GM19240 (cell line): ENCODE data around the gene SPECC1.
"Not testable (repeated sequence)": the region's sequence is repeated elsewhere in the genome, so short reads cannot be mapped to it uniquely, and the experiment has no call there.

Source experiments
- DNase-seq: peaks from one replicate; pipeline ENCODE4 v3.0.0; 2011; ENCODE audit warnings: low spot score; ENCODE audit not compliant: insufficient read length

The SPECC1 gene

DNA sequence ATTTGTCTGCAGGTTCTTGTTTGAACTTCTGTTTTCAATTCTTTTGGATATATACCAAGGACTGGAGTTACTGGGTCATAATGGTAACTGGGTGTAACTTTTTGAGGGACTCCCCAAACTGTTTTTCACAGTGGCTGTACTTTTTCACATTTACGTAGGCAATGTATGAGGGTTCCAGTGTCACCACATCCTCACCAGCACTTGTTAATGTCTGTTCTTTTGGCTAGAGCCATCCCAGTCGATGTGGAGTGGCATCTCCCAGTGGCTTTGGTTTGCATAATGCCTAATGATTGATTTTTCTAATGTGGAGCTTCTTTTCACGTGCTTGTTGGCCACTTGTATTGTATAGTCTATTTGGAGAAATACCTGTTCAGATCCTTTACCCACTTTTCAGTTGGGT is 59.3 kb downstream of the SPECC1 start:
- DNase-seq, result no peak

DNA sequence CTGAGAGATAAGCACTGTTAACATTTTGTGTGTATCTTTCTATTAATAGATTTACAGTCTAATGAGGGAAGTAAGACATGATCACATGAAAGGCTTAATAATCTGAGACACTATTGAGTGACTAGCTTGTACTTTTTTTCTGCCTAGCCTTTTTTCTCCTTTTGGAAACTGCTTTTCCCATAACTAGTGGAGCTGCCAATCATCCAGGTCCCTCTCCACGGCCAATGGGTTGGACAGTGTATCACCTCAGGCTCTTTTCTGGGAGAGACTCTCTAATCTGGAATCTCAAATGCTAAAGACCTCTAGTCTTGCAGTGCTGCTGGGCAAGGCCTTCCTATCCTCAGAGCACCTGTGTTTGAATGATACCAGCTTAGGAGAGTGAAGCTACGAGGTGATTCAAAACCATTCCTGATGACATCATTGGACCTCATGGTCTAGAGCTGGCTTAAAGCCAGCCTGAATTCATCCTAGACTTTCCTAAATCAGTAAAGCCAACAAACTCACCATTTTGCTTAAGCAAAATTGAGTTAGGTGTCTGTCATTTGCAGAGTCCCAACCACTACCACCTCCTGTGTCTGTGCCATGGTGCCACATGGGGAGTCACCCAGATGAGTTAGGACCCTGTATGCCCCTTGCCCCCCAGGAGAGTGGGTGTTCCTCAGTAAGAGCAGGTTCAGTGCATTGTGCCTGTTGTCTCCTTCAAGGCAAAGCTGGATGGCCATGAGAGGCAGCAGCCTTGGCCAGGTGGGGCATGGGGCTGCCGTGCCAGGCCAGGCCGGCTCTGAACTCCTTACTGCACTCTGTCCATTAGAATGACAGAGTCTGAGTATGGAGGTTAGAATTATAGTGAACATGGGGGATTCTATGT is 62.9 kb downstream of the SPECC1 start:
- no peak for DNase-seq

DNA sequence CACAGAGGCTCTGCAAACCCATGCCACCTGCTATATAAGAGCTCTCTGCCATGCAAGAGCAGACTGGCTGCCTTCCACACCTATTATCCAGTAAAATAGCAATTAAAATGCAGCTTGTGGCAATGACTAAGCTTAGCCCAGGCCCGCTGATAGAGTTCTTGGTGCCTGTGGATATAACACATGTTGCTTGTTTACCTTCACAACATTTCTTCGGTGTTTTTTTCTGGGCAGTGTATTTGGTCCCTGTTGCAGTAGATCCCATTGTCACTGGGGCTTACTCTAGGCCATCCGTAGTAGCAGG is 63.5 kb downstream of the SPECC1 start:
- DNase-seq, result no peak

DNA sequence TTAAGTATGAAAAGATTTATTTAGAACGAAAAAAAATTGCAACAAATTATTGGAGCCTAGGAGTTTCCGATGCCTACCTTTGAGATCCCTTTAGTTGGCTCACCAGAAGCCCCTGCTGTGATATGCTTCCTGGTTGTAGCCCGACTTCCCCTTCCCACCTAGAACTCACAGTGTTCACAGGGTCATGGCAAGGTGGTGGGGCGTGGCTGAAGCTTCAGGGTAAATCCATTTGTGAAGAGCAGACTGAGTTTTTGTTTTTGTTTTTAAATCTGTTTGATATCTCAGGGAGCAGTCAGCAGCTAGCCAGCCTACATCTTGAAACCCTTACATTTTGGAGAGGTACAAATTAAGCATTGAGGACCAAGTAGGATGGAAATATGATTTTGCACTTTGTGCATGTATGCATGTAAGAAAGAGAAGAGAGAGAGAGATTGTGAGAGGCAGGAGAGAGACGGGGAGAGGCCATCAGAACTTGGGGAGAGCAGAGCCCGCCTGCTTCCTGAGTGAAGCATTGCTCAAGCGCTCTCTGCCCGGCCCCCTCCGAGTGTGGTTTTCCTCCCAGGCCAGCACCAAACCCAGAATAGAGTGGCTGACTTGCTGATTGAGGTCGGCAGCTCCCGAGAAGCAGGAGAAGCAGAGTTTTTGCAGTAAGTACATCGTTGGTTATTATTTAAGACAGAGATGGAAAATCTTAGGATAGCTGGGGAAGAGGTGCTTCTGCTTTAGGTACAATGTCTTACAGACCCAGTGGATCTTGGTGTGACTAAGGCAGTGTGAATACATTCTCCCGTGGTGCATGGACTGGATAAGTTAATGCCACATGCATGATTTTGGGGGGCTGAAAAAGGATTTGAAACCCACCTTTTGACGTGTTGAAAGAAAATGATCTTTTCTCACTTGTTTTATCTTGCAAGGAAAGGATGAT is 64.2 kb downstream of the SPECC1 start:
- no peak for DNase-seq

DNA sequence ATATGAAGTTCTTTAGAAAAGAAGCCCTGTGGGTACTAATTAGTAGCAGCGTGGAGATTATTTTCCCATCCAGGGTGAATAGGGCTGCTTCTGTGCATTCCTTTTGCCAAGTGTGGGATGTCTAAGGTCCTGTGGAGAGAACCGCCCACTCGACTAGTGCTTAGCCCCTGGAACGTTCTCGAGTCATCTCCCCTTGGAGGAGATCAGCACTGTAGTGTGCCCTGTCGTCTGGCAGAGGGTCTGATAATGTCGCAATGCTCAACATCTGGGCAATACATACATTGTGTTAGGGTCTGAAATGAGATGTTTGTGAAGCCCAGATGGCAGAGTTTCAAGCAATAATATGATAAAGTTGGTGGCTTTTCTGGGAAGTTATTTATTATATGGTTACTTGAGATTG is 64.8 kb downstream of the SPECC1 start:
- no peak for DNase-seq

DNA sequence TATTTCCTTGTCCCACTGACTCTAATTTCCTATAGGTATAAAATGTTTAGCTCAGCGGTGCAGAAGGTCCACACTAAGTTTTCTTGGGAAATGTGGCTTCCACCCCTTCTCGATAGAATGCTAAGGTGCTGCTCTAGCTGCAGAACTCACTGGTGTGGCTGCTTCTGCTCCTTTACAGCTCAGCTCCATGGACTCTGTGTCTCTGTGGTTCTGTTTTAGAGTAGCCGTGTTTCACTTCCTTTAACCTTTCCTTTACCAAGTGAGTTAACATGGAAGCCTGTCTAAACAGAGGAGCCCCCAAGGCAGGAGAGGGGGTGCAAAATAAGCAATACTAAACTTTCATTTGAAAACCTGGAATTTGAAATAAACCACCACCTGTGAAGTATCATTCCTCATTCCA is 65.3 kb downstream of the SPECC1 start:
- no peak for DNase-seq

DNA sequence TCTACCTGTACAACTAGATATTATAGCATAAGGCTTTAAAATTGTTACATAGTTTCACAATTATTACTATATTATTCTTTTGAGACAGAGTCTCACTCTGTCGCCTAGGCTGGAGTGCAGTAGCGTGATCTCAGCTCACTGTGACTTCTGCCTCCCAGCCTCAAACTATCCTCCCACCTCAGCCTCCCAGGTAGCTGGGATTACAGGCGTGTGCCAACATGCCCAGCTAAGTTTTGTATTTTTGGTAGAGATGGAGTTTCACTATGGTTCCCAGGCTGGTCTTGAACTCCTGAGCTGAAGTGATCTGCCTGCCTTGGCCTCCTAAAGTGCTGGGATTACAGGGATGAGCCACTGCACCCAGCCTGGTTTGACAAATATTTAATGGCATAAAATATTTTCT is 67.0 kb downstream of the SPECC1 start:
- not testable (repeated sequence) for DNase-seq

DNA sequence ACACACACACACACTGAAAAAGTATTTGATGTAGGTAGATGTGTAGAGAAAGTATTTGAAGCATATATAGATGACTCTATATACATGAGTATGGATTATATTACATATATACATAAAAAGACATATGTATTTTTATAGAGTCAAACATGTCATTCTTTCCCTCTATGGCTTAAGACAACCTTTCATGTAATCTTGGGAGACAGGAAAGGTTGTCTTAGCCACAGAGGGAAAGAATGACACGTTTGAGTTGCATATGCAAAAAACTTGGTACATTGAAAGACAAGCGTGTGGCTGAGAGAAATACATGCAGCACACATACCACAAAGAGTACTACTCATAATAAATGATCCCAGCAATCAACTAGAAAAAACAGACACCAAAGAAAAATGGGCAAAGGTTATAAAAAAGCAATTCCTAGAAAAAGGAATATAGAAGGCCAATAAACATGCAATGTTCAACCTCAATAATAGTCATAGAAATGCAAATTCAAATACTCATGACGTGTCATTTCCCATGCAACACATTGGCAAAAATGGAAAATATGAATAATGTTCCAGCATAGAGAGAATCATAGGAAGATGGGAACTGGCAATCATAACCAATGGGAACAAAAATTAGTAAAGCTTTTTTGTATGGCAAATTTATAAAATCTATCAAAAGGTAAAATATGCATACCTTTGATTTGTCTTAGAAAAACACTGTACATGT is 69.0 kb downstream of the SPECC1 start:
- no peak for DNase-seq

DNA sequence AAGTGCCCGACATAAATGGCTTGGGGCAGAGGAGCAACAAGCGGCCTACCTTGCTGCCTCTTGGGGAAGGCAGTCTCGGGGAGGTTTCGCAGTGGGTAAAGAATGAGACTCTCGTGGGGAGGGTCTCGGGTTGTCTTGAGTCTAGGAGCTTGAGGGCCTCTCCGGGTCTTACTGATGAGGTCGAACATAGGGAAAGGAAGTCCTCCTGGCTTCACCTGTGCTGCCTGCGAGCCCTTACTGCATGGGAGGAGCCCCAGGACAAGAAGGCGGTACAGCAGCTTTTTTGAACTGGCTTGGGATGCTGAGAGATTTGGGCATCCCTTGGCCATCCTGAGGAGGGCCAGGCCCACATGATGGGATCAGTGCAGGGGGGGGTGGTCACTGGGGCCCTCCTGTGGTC is 71.4 kb downstream of the SPECC1 start:
- no peak for DNase-seq

DNA sequence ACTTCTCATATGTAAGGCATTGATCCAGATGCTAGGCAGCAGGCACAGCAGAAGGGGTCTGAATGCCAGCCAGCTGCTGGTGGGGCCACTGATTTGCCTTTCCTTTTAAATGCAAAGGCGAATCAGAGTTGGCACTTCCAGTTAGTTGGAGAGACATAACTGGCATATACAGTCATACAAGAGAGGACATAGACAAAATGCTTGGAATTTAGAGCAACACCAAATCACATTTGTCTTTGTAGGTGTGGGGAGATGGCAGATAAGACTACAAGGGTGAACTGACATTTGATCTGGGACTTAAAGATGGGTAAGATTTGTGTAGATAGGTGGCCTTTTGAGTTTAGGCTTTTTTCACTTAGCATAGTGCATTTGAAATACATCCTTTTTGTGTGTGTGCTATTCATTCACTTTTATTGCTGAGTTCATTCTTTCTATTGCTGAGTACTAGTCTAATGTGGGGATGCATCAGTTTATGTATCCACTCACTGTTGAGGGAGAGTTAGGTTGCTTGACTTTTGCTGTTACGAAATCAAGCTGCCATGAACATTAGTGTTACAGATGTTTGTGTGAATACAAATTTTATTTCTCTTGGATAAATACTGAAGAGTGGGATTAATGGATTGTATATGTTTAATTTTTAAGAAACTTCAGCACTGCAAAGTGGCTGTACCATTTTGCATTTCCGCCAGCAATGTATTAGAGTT is 74.1 kb downstream of the SPECC1 start:
- DNase-seq, result no peak

DNA sequence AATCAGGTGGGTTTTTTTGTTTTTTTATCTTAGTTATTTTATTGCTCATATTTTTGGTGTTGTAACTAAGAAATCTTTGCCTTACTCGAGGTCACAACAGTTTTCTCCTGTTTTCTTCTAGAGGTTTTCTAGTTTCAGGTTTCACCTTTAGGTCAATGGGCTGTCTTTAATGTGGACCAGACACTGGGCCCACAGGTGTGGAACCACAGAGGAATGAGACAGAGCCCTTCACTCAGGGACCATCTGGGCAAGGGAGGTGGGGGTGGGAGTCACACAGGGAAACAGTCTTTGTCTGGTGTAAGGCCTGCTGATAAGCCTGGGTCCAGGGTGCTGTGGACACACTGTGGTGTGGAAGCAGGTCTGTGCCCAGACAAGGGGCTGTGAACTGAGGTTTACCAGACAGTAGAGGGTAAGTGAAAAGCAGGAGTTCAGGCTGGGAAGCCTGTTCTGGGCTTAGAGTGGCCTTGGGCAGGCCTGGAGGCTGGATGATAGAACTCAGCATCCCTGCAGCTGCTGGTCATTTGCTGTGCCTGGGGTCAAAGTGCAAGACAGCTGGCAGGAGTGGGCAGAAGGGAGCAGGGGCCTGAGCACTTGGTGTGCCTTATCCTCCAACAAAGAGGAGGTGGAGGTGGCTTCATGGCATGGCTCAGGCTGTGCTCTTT is 75.6 kb downstream of the SPECC1 start:
- no peak for DNase-seq

DNA sequence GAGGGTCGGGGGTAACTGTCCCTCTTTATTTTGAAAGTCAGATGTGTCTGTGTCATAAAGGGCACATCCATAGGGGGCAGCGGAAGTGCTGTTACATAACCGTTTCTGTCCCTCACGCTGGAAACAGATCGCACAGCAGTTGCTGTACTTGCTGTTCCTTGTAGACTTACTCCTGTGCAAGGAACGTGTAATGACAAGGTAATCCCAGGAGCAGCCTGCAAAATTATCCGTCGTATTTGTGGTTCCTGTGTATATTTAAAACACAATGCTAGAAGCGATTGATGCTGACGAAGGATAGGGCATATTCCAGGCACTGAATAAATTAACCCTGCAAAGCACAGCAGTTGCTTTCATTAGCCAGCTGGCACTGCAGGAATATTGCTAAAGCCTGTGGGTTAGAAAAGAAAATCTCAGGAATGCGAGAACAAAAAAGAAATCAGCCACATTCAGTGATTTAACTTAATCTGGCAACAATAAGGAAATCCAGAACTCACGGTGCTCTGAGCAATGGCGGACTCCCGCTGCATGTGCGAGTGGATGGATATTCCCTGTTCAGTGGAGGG is 76.2 kb downstream of the SPECC1 start:
- no peak for DNase-seq

DNA sequence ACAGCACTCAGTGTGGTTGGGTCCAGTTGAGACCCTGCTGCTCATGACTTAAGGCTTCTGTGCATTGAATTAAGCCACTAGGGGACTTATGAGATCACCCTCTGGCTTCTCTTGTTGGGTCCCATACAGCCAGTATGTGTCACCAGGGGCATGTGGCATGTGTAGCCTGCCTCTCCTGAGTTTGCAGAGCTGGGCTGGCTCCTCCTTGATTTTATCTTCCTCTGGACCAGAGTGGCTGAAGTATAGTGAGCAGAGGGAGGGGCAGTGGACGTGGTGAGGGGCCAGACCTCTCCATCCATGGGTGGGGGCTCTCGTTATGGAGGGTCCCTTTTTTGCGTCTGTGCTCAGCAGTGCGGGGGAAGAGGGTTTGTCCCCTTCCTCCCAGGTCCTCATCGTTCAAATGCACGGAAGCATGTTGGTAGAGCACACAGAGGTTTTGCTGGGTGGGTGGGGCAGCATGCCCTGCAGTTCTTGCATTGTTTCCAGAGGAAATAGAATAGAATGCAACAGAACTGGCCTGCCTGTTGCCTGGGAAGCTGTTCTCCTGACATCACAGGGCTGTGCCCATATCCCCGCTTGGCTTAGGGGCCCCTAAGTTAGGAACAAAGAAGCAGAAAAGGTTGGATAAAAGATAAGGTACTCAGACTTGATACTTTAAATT is 77.4 kb downstream of the SPECC1 start:
- DNase-seq, result no peak

DNA sequence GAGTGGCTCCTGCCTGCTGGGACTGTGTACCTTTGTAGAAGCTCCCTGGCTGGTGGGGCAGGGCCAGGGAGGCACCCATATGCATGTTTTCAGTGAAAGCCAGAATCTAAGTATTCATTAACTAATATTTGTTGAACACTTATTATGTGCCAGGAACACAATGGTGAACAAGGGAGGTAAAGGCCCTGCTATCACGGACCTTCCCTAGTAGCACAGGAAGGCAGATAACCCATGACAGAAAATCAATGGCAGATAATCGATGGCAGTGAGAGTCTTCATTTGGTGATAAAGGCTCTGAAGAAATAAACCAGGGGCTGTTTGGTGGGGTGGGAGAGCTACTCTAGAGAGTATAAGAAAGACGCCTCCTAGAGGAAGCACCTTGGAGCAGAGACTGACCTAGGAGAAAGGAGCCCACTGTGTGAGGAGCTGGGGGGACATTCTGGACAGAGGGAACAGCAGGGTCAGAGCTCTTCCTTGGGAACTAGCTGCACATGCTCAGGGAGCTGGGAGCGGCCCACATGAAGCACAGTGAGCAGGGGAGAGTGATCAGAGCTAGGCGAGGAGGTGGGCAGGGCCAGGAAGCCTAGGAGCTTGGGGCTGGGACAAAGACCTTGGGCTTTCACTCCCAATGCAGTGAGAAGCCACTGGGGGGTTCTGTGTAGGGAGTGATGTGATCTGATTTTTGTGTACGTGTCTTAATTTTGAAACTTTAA is 78.5 kb downstream of the SPECC1 start:
- no peak for DNase-seq

DNA sequence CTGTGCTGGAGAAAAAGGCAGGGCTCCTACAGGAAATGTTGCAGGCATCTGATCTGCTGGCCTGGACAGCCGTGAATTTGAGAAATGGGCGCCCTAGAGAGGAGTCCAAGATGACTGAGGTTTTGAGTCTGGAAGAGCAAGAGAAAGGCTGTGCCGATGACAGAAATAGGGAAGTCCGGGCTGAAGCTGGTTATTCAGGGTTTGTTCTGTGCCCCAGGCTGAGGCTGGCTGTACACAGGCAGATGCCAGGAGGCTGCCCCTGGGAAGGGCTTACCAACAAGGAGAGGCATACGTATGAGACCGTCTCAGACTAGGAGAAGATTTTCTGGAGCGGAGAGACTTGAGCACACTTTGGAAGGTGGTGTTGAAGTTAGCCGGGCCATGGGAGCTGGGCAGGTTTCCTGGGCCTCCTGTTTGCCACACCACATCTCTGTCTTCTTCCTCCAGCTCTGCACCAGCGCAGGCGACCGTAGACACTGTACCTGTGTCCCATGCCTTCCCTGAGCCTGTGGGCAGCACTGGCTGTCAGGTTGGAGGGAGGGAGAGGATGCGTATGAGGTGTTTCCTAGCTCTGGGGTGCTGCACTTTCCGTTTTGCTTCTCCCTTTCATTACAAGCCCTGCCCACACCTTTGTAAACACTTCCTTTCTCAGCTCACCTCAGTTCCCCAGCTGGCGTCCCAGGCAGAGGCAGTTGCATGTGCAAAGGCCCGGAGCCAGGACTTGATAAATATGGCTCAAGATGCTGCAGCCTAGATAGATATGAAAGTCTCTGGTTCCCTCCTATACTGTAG is 80.8 kb downstream of the SPECC1 start:
- no peak for DNase-seq

DNA sequence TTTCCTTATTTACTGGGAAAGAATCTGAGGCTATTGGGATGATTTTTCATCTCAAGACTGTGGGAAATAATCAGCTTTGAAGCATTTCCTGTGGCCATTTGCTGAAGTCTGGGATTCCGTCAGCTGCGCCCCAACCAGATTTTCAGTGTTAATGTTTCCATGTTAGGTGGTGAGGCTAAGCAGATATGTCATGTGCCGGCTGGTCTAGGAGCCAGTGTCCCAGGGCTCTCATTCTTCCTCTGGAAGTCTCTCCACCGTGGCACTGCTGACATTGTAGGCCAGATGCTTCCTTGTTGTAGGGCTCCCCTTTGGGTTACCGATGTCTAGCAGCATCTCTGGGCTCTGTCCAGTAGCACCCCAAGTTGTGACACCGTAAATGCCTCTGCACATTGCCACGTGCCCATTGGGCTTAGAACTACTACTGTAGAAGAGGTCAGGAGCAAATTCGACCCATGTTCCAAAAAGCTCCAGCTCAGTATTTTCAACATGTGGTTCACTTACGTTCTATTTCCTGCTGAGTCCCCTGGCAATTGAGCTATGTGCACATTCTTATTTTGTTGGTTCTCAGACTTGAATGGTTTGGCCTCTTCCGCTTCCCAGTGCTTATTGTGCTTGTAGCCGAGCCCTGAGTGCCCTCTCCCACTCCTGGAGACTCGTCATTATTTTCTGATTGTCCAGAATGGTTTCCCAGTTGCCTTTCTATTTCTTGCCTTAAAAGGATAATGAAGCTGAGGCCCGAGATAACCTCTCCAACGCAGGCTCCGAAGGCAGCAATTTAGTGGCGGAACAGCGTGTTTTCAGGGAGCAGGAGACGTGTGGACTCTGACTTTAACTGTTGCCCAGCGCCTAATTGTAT is 82.2 kb downstream of the SPECC1 start:
- DNase-seq, result no peak

DNA sequence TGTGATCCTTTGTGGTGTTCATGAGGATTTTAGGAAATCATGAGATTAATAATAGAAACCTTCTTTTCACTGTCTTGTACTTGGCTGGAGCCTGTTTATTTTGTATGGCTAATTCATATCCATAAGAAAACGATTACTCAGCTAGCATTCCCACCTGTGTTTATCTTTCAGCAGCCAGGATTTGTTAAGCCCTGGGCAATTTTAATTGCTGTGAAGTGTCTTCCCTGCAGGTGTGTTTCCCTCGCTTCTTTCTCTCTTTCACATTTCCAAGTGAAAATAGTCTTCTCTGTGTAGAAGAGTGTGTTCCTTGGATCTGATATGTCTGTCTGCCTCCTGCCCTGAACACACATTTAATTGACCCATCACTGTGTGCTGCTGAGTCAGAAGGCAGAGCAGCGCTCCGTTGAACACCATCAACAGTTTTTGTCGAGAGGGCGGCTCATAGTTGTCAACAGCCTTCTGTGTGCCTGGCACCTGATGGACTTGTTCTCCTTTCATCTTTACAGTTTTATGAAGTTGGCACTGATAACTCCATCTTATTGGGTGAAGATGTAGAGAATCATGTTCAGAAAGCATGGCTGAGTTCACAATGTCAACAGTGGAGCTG is 83.2 kb downstream of the SPECC1 start:
- DNase-seq, result no peak
